ENCODE data around the gene PDE4D. TPM values are rescaled to one million over a fixed set of nuclear protein-coding genes. Genes with fewer than 3 reads are reported as not detected.
"Not testable (repeated sequence)": the region's sequence is repeated elsewhere in the genome, so short reads cannot be mapped to it uniquely, and the experiment has no call there.

PDE4D gene
- total RNA-seq, 1 experiment from 2014 or later = 15.0 TPM

DNA sequence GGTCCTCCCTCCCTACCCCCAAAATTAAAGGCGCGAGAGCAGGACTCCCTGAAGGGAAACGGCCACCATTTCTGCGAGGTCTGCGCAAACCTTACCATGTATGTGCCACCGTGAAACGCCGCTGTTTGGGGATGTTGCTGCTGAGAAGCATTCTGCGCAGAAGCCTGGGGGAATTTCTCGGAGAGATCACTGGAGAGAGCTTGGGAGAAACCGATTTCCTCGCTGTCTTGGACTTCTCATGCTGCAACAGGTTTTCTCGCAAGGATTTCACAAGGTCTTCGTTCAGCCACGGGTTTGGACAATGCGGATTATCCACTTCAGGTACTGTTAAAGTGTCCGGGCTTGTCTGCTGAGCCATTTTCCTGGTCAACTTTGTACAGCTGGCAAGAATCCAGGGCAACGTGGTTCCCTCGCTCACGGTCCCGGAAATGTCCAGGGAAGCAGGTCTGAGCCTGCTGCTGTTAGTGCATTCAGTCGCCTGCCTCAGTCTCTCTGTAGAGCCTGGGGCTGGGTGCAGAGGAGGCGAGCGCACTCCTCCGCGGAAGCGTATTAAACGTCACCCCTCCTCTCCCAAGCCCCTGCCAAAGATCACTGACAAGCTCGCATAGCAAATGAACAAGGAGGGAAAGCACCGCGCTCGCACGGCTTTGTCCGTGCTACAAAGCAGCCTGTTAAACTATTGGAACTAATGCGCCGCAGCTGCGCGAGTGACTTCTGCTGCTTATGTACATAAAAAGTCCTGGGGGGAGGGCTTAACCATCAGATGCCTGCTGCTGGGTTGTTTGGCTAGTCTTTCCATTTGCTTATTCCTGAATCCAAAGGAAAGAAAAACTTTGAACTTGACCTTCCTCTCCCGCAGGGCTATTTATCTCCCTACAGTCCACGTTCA lies 125.1 kb downstream of the PDE4D start:
- peak; percentile 93 for DNase-seq (ENCODE audit: low spot score)

DNA sequence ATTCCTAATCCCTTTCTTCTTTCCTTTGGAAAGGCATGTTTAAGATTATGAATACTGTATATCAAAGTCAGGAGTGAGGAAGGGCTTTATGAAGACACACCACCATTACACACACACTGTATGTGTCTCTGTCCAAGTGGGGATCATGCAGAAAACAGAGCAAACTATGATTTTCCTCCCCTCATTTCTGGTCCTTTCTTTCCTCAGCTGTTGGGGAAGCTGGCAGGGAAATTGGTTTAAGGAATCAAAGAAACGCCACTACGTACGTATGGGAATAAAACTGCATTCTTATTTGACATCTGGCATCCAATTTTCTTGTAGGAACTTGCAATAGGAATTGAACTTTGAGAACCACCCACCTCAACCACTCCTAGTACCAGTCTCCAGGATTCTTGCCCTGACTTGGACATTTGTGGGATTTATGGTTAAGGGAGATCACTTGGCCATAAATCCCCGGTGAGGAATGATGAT lies 125.8 kb downstream of the PDE4D start:
- DNase-seq (ENCODE audit: low spot score) = peak; percentile 71

DNA sequence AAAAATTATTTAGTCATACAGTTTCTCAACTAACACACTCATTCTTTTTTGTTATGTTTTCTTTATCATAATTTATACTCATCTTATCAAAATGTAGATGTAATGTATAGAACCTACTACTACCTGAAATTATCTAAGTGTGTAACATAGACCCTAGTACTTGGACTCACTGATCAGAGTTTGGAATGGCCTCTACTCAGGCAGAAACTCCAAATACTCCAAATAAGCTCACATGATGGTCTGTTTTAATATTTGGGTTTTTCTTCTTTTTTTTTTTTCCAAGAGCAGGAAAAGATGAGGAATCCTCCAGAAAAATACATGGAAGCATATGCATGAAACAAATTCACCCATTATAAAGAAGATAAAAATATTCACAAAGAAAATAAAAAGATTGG lies 126.3 kb downstream of the PDE4D start:
- DNase-seq (ENCODE audit: low spot score) = no peak

DNA sequence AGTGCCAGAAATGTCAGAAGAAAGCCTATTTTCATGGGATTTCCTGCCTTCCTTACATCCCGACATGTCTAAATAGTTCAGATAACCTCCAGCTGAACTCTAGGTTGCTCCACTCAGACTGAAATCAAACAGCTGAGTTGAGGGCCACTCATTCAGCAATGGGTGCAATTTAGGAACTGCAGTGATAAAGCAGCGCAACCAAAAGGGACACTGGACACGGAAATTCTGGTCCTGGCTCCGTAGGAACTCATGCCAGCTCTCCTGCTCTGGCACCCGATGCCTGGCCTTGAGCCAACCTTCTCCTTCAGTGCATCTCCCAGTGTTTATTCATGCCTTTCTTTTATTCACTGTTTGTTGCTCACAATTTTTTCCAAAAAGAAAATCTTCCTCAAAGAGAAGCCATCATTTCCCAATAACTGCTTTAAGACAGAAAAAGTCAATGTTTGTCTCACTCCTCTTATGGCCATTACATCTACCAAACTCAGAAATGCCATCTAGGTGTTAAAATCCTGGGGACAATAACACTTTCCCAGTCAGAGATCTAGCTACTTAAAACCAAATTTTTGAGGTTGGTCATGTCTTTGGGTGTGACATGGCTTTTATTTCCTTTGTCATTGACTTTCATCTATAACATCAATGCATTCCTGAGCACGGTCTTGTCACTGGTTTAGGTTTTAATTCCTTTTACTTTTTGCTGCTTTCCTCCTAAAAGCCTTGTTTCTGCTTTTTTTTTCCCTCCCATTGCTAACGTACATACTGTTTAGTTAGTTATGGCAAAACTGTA lies 126.9 kb downstream of the PDE4D start:
- peak; percentile 70 for DNase-seq (ENCODE audit: low spot score)

DNA sequence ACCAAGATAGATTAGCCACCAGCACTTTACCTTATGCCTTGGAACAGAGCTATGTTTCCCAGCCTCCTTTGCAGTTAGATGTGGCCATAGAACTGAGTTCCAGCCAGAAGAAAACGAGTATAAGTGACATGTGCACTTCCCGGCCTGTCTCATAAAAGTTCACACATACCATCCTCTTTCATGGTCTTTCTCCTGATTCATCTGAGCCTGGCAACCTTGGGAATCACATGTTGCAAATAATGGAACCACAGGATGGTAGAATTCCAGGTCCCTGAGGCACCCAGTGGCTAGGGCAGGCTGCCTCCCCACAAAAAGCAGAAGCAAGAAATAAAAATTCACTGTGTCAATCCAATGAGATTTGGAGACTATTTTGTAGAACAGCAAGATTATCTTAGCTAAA lies 128.1 kb downstream of the PDE4D start:
- DNase-seq (ENCODE audit: low spot score) = no peak

DNA sequence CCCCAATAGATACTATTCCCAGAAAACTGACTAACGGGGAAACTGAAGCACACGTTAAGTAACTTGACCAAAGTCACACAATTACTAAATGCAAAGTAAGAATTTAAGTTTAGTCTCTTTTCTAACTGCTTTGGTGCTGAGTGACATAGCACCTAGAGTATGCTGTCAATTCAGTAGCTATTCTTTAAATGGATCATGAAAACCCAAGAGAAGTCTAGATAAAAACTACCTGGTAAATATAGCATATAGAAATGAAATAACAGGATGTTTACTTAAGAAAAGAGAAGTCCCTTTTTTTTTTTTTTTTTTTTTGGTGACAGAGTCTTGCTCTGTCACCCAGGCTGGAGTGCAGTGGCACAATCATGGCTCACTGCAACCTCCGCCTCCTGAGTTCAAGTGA lies 129.2 kb downstream of the PDE4D start:
- DNase-seq (ENCODE audit: low spot score) = no peak

DNA sequence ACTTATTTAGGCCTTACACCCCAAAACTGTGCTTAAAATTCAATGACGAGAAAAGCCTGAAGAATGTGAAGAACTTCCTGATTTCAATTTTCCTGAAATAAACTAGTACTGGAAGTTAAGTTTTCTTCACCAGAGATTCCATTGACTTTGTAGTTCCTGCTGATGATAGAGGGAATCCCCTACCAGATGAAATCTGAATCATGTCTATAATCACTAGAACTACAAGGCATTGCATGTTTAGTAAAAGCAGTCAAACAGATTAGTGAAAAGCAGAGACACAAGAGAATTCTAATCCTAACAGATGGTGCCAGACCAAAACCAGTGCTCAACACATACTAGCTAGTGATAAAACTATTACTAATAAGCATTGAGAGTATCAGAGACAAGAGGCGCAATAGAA lies 130.0 kb downstream of the PDE4D start:
- no peak for DNase-seq (ENCODE audit: low spot score)

DNA sequence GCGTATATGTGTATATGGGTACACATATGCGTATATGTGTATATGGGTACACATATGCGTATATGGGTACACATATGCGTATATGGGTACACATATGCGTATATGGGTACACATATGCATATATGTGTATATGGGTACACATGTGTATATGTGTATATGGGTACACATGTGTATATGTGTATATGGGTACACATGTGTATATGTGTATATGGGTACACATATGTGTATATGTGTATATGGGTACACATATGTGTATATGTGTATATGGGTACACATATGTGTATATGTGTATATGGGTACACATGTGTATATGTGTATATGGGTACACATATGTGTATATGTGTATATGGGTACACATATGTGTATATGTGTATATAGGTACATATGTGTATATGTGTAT lies 131.3 kb downstream of the PDE4D start:
- DNase-seq (ENCODE audit: low spot score) = not testable (repeated sequence)

DNA sequence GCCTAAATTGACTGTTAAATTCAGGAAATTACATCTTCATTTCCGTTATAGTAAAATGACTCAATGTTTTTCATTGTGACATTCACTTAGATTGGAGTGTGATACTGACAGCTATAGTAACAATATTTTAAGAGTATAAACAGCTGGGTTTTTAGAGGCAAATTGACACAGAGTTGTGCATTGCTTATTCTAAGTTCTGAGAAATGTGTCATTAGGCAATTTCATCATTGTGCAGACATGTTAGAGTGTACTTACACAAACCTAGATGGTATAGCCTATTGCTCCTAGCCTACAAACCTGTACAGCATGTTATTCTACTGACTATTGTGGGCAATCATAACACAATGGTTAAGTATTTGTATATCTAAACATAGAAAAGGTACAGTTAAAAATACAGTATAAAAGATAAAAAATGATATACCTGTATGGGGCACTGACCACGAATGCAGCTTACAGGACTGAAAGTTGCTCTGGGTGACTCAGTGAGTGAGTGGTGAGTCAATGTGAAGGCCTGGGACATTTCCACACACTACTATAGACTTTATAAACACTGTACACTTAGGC lies 132.7 kb downstream of the PDE4D start:
- peak; percentile 31 for DNase-seq (ENCODE audit: low spot score)

DNA sequence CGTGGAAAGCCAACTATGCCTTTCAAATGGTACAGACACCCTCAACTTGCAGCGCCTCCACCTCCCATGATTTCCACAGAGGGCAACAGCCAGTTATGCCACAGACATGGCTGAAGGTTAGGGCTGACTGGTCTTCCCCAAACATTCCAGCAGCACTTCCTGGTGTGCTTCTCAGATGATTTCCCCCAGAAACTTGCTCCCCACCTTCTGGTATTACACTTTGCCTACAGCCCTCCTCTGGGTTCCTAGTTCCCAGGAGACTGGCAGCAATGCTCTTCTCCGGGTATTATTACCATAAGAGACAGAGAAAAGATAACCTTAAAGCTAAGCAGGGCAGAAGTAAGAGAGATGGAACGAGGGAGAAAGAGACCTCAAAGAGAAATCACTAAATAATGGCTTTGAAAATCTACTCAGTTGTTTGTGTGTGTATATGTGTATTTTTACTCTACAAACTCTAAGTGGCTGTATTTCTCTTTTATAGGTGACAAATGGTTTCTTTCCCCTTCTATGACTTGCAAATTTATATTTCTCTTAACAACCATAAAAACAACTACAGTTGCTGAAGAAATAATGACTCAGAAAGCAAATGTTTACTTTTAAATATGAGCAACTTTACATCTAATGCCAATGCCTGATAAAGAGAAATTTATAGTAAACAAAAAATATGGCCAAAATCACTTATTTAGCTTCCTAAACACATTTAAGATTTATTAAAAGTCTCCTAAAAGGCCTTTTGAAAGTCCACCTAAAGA lies 133.8 kb downstream of the PDE4D start:
- peak; percentile 75 for DNase-seq (ENCODE audit: low spot score)

DNA sequence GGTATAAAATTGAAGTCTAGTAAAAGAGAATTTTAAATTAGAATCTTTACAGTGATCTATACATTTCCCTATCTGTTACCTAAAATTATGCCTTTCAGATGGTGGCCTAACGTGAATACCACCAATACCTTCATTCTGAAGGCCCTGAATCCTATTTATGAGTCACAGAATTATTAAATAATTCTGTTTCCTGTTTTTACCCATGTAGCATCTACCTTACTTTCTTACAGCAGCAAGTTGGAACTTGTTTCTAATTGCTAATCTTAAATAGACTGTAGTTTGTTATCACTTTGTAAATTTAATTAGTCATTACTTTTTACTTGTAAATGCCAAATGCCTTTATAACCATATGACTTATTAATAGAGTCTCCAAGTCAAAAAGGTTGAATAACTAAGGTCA lies 135.0 kb downstream of the PDE4D start:
- peak; percentile 51 for DNase-seq (ENCODE audit: low spot score)

DNA sequence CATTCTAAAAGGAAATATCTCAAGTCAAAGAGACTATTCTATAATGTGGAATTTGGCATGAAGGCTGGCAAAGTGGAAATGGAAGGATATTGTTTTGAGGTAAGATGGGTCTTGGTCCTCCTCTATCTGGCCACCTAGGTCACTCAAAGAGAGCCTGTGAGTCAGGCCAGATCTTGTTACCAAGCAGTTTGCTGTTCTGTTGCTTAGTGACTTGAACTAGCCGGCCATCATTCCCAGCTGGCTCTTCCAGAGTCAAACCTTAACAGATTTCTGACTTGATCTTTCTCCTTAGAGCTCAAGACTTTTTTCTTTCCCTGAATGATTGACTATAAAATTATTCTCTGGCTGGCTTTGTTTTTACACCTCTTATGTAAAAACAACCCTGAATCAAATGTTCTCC lies 136.1 kb downstream of the PDE4D start:
- peak; percentile 42 for DNase-seq (ENCODE audit: low spot score)

DNA sequence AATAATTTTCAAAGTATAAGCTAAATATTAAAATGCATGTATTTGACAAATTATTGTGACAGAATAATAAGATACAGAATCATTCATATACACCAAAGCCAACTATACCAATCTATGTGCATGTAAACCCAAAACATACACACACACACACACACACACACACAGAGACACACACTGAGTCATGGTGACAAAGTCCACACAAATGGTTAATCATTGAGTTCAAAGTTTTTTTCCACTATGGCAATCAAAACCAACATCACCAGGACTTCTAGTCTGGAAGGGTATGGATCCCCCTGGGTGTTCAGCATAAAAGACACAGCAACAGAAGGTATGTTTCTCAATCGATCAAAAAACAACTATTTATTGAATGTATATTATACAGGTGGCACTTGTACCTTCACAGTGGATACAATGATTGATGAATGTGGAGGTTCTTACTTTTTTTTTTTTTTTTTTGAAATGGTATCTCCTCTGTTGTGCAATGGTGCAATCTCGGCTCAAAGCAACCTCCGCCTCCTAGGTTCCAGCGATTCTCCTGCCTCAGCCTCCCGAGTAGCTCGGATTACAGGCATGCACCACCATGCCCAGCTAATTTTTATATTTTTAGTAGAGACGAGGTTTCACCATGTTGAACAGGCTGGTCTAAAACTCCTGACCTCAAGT lies 137.0 kb downstream of the PDE4D start:
- DNase-seq (ENCODE audit: low spot score) = peak; percentile 91

DNA sequence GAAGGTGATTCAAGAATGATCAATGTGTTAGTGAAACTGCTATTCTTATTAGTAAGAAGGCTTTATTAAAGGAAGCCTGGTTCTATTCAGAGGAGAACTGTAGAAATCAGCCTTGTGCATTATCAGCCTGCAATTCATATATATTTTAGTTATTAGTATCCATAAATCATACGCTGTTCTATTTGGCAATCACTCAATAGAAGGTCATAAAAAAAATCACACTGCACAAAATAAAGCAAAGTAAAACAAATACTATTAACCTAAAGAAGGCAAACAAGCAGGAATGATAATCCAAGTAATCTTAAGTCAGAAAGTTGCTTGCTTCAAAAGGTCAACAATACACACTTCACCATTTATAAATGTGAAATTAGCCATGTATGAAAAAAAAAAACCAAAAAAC lies 138.1 kb downstream of the PDE4D start:
- DNase-seq (ENCODE audit: low spot score) = peak; percentile 13

DNA sequence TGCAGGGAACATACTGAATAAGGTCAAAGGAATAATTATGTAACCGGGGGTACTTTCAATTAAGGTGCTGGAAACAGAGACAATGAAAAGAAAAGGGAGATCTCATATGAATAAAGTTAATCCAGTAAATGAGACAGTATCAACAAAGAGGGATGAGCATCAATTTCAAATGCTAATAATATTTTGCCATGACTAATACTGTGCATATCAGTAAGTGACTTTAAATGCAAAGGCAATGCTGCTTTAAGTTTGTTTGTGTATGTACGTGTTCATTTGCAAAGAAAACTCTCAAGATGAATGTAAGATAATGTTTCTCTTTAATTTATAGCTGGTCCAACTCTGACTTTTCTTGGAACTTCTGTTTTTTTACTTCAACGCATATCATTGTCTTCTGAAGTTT lies 139.9 kb downstream of the PDE4D start:
- no peak for DNase-seq (ENCODE audit: low spot score)

DNA sequence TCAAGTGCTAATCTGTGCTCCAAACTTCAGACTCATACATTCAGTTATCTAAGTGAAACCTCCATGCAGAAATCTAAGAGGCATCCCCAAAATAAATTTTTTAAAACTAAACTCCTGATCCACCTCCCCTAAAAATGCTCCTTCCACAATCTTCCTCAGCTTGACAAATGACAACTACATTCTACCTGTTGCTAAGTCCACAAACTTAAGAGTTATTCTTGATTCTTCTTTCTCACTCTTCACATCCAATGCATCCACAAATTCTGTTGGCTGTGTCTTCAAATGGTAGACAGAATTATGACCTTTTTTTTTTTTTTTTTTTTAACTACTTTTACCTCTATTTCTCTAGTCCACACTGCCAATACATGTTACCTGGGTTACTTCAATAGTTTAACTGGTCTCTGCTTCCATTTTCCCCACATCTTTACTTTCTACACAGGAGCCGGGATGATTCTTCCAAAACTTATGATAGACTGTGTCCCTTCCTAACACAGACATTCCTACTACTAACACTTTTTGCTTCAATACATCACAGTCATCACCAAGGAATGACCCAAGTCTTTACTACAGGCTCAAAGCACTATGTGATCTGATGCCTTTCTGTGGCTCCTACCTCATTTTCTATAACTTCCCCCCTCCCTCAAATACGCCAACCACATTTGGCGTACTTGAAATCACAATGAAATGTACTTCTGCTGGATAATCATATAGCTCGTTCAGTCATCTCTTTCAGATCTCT lies 143.6 kb downstream of the PDE4D start:
- no peak for DNase-seq (ENCODE audit: low spot score)

DNA sequence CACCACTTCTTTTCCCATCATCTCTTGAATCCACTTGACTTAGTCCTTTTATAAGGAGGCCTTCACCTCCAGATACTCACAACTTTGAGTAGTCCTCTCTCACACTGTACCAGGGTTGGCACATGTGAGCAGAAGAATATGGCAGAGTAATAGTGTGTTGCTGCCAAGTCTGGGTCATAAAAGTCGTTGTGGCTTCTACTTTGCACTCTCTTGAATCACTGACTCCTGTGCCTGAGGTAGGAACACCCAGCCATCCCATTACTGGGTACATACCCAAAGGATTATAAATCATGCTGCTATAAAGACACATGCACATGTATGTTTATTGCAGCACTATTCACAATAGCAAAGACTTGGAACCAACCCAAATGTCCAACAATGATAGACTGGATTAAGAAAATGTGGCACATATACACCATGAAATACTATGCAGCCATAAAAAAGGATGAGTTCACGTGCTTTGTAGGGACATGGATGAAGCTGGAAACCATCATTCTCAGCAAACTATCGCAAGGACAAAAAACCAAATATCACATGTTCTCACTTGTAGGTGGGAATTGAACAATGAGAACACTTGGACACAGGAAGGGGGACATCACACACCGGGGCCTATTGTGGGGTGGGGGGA lies 145.4 kb downstream of the PDE4D start:
- DNase-seq (ENCODE audit: low spot score) = not testable (repeated sequence)

DNA sequence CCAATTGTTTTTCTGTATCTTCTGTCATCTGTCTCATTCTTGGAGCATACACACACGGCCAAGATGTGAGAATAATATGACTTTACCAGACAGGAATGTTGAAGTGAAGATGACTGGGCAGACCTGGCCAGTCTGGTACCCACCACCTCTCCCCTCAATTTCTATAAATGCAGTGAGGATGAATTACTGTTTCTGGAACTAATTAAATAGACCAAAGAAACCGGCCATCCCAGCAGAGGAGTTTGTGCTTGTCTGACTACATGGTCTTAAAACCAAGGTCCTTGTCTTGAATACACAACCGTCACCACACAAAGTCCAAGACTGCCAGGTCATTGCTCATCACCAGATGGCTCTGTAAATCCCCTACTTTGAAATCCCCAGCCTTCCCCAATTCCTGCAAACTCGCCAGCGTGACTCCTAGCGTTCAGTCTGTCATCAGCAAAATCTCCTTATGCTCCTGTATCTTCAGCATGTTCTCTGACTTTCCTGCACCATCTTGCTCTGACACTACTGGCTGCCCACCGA lies 147.2 kb downstream of the PDE4D start:
- no peak for DNase-seq (ENCODE audit: low spot score)

DNA sequence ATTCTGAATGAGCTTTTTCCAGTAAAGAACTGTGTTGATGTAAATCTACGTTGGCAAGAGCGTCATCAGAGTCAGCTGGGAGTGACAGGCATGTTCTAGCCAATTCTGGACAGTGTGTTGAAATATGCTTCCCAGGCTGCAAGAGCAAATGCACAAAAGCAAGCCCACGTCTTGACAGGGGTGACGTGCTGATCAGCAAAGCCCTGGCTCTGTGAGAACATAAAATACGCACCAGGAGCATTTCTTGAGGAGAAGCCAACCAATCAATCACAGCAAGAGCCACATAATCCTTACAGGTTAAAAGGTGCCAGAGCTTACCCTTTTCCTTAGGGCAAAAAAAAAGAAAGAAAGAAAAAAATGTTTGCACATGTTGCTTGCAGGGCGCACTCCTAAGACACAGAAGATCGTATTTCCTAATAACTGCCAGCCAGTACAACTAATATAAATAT lies 148.1 kb downstream of the PDE4D start:
- no peak for DNase-seq (ENCODE audit: low spot score)
